Activated T-cell treated with anti-CD3 and anti-CD28 coated beads for 48 hours (primary cell): ENCODE measurements around the gene JAM2.
"Not testable (repeated sequence)": the region's sequence is repeated elsewhere in the genome, so short reads cannot be mapped to it uniquely, and the experiment has no call there.

ENCODE experiments used
- DNase-seq: peaks from one replicate; pipeline ENCODE4 v3.0.0-alpha.2; 2020; ENCODE audit warnings: low read depth

JAM2 gene

GRCh38 chr21:25646474-25646873 lies 7.4 kb downstream of the JAM2 start:
- no peak for DNase-seq

DNA sequence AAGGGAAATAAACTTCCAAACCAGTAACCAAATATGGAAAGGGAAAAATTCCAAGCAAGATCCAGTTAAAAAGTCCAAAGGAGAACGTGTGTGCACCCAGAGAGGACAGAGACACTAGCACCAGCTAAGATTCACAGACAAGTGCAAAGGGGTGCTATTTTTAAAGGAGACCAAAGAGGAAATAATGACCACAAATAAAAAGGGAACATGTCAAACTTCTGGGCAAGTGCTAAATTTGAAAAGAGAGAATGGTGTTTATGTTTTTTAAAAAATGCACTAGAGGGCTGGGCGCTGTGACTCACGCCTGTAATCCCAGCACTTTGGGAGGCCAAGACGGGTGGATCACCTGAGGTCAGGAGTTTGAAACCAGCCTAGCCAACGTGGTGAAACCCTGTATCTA lies 8.6 kb downstream of the JAM2 start:
- DNase-seq = no peak

DNA sequence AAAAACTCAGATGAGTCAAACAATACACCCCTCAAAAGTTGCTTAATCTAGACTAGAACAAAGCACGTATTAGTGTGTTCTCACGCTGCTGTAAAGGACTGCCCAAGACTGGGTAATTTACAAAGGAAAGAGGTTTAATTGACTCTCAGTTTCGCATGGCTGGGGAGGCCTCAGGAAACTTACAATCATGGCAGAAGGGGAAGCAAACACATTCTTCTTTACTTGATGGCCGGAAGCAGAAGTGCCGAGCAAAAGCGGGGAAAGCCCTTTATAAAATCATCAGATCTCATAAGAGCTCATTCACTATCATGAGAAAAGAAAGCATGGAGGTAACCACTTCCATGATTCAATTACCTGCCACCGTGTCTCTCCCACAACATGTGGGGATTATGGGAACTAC lies 10.1 kb downstream of the JAM2 start:
- no peak for DNase-seq

DNA sequence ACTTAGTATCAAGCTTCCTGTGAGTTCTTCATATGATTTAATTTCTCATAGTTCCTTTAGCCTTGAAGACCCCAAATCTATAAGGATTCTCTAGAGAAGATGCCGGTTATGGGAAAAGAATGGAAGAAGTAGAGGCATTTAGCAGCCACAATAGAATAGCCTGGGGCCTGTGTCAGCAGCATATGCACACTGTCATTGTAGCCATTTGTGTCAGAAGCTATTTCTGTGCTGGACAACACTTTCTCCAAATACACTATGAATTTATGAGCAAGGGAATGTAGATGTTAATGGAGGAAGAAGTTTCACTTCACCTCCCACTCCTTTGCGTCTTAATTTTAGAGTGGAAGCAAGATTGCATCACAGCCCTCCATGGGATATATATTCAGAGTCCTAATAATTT lies 17.4 kb downstream of the JAM2 start:
- no peak for DNase-seq

GRCh38 chr21:25657140-25657539 lies 18.1 kb downstream of the JAM2 start:
- no peak for DNase-seq

GRCh38 chr21:25658427-25659035 lies 19.5 kb downstream of the JAM2 start:
- DNase-seq = no peak

DNA sequence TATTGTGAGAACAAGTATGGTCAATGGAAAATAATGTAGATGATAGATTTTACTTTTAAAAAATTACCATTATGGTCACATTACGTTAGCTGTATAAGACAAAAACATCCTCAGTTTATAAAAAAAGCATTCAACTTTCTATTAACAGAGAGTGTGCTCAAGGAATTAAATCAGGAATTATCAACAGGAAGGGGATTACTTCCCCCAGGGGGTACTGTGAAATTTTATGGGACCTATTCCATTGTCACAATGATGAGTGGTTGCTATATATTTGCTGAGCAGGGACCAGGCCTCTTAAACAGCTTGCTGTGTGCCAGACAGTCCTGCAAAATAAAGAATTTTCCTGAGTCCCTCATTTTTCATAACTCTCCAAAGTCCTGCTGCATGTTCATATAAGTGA lies 21.2 kb downstream of the JAM2 start:
- no peak for DNase-seq

GRCh38 chr21:25664491-25664931 lies 25.5 kb downstream of the JAM2 start:
- no peak for DNase-seq

GRCh38 chr21:25670726-25671125 lies 31.7 kb downstream of the JAM2 start:
- no peak for DNase-seq

DNA sequence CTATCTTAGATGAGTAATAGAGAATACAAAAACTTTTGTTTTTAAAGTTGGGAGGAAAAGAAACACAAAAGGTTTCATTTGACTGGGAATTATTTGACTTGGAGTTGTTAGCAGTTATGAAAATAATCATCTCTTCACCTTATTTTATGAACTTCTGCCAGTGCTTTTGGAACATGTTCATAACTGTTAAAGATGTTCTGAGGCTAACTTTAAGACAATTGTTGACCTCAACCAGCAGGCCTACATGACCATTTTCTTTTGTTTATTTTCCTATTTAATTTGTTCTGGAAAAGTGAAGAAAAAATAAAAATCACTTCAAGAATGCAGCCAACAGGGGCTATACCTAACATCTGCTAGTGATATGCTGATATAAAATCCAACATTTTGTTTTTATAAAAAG lies 37.4 kb downstream of the JAM2 start:
- DNase-seq = no peak

GRCh38 chr21:25682382-25682781 lies 43.3 kb downstream of the JAM2 start:
- DNase-seq = no peak

- no peak for DNase-seq
Observed at GRCh38 chr21:25687787-25688186, 48.7 kb downstream of the JAM2 start.

- DNase-seq = no peak
Observed at GRCh38 chr21:25688275-25689155, 49.5 kb downstream of the JAM2 start.

DNA sequence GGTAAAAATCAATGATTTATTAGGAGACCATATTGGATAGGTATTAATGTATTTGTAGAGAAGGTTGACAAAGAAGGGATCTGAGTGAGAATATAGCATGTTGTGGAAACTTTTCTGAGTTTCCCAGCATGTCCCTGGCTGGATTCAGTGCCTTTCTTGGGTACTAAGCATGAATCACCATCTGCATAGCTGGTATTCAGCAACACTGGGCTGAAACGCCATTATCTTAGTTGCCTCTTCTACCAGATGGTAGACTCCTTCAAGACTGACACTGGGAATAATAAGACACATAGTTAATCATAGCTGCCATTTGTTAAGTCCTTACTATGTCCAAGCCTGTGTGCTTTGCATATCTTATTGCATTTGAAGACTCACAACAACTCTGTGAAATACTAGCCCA lies 50.2 kb downstream of the JAM2 start:
- DNase-seq = no peak

GRCh38 chr21:25691976-25692375 lies 52.9 kb downstream of the JAM2 start:
- no peak for DNase-seq

GRCh38 chr21:25695461-25695860 lies 56.4 kb downstream of the JAM2 start:
- DNase-seq = not testable (repeated sequence)

DNA sequence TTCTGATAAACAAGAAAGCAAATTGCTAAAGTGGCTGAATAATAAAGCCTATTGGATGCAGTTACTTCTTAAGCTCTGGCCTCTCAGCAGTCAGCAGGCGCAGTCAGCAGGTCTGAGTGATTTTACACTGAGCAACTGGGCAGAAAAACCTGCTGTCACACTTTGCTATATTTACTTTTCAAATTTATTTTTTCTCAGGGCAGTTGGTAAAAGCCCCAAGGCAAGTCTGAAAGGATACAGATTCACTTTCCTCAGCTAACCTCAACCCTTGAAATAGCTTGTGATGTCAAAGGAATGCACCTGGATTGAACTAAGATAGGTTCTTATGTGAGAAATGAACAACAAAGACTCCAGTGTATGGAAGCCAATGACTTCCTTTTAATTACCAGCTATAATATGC lies 61.7 kb downstream of the JAM2 start:
- DNase-seq = no peak

DNA sequence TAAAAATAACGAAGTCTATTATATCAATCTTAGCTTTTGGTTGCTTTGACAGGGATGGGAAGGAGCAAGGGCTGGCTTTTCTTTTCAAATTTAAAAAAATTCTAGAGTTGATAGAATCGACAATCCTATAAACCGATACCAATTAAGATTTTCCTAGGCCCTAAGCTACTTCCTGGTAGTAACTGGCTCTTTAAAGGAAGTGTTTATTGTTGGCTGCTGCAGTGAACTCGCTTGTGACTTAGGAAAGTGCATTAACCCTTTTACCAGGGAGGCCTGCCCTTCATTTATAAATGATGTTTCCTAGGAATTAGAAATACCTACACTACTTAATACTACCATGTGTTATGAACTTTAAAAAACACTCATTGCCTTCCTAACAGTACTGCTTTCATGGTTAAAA lies 62.5 kb downstream of the JAM2 start:
- no peak for DNase-seq

- DNase-seq = peak; percentile 12
Observed at GRCh38 chr21:25708467-25709065, 69.5 kb downstream of the JAM2 start.

- DNase-seq = no peak
Observed at GRCh38 chr21:25709684-25710265, 70.7 kb downstream of the JAM2 start.

GRCh38 chr21:25710550-25710949 lies 71.5 kb downstream of the JAM2 start:
- DNase-seq = no peak

- DNase-seq = not testable (repeated sequence)
Observed at GRCh38 chr21:25714066-25714465, 75.0 kb downstream of the JAM2 start.
